Nephron progenitor cell (in vitro differentiated cells): ENCODE data around the gene SPRED2.

Experiments used
- DNase-seq: peaks from one replicate; pipeline ENCODE4 v3.0.0; 2021
- H3K27ac Mint-ChIP-seq: 2 replicates; pipeline ENCODE4 v1.8.0; 2021; ENCODE audit warnings: mild to moderate bottlenecking, moderate library complexity, mixed read lengths
- H3K27me3 Mint-ChIP-seq: 2 replicates; pipeline ENCODE4 v1.8.0; 2021; ENCODE audit warnings: mild to moderate bottlenecking, low read depth, mixed read lengths; ENCODE audit not compliant: poor library complexity
- H3K36me3 Mint-ChIP-seq: 2 replicates; pipeline ENCODE4 v1.8.0; 2021; ENCODE audit warnings: low read depth, mixed read lengths
- H3K4me1 Mint-ChIP-seq: 2 replicates; pipeline ENCODE4 v1.8.0; 2021; ENCODE audit warnings: mixed read lengths
- H3K4me3 Mint-ChIP-seq: 2 replicates; pipeline ENCODE4 v1.8.0; 2021; ENCODE audit warnings: mild to moderate bottlenecking, moderate library complexity, mixed read lengths
- H3K9me3 Mint-ChIP-seq: 2 replicates; pipeline ENCODE4 v1.8.0; 2021; ENCODE audit warnings: mild to moderate bottlenecking, moderate library complexity, mixed read lengths
- TF ChIP-seq, protein P1 (sequence below): fragments of 200-600 bp; sonication (generic); IDR thresholded peaks from 2 replicates; pipeline ENCODE4 v1.5.0; 2021; ENCODE audit warnings: antibody characterized with exemption

Gene SPRED2

DNA sequence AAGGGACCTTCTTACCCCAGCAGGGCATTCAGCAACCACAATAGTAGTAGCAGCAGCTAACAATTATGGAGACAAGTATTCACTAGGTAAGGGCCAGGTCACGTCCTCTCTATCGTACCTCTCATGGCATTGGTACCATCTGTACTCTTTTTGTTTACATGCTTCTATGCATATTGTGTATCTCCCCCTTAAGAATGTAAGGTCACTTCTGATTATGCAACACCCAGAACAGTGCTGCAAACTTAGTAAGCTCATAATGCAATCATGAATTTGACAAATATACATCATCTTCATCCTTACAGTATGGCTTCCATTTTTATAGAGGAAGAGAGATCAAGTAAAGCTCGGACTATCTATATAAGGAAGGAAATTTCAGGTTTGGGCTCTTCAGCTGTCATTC, 46.1 kb downstream of the SPRED2 start:
- Mint-ChIP-seq H3K27me3 (no peaks in the 10 kb centered on the region), H3K9me3 (no peaks in the 10 kb centered on the region), H3K4me1 (peaks cover 89% of the 10 kb centered on the region), H3K27ac (no peak overlapping the region), H3K4me3 (no peak overlapping the region), H3K36me3 (peaks cover 11% of the 10 kb centered on the region)
- DNase-seq, result no peak
- TF ChIP-seq, protein P1, sequence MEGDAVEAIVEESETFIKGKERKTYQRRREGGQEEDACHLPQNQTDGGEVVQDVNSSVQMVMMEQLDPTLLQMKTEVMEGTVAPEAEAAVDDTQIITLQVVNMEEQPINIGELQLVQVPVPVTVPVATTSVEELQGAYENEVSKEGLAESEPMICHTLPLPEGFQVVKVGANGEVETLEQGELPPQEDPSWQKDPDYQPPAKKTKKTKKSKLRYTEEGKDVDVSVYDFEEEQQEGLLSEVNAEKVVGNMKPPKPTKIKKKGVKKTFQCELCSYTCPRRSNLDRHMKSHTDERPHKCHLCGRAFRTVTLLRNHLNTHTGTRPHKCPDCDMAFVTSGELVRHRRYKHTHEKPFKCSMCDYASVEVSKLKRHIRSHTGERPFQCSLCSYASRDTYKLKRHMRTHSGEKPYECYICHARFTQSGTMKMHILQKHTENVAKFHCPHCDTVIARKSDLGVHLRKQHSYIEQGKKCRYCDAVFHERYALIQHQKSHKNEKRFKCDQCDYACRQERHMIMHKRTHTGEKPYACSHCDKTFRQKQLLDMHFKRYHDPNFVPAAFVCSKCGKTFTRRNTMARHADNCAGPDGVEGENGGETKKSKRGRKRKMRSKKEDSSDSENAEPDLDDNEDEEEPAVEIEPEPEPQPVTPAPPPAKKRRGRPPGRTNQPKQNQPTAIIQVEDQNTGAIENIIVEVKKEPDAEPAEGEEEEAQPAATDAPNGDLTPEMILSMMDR, result no peak

GRCh38 chr2:65383541-65384488, 48.6 kb downstream of the SPRED2 start:
- H3K4me1 Mint-ChIP-seq, result peaks cover 70% of the 10 kb centered on the region

GRCh38 chr2:65382776-65383357, 49.5 kb downstream of the SPRED2 start:
- peaks cover 18% of the 10 kb centered on the region for H3K36me3 Mint-ChIP-seq
- no peak overlapping the region for H3K4me3 Mint-ChIP-seq
- H3K27ac Mint-ChIP-seq, result no peak overlapping the region
- peaks cover 70% of the 10 kb centered on the region for H3K4me1 Mint-ChIP-seq
- no peaks in the 10 kb centered on the region for H3K9me3 Mint-ChIP-seq
- H3K27me3 Mint-ChIP-seq, result no peaks in the 10 kb centered on the region
- TF ChIP-seq, protein P1, result no peak
- peak; percentile 20 for DNase-seq

More at GRCh38 chr2:65383541-65384488, 48.6 kb downstream of the SPRED2 start:
- no peaks in the 10 kb centered on the region for H3K27me3 Mint-ChIP-seq
- no peak for DNase-seq
- peaks cover 18% of the 10 kb centered on the region for H3K36me3 Mint-ChIP-seq
- no peak overlapping the region for H3K27ac Mint-ChIP-seq
- TF ChIP-seq, protein P1, result no peak
- no peaks in the 10 kb centered on the region for H3K9me3 Mint-ChIP-seq
- H3K4me3 Mint-ChIP-seq, result no peak overlapping the region

DNA sequence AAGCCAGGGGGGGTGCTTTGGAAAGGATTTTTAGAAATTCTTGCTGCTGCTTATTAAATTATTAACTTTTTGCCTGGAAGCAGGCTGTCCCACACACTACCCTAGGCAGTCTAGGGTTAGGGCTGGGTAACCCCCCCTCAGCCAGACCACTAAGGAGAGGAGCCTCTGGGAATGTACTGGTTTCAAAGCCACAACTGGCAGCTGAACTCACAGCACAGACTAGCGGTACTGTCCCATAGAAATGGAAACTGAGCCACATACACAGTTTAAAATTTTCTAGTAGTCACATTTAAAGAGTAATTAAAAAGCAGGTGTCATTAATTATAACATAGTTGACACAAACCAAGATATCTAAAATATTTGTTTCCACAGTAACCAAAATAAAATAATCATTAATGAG, 50.1 kb downstream of the SPRED2 start:
- peaks cover 18% of the 10 kb centered on the region for H3K36me3 Mint-ChIP-seq
- no peaks in the 10 kb centered on the region for H3K9me3 Mint-ChIP-seq
- TF ChIP-seq, protein P1, result no peak
- H3K4me3 Mint-ChIP-seq, result no peak overlapping the region
- DNase-seq, result no peak
- H3K27ac Mint-ChIP-seq, result no peak overlapping the region
- peaks cover 73% of the 10 kb centered on the region for H3K4me1 Mint-ChIP-seq
- no peaks in the 10 kb centered on the region for H3K27me3 Mint-ChIP-seq

DNA sequence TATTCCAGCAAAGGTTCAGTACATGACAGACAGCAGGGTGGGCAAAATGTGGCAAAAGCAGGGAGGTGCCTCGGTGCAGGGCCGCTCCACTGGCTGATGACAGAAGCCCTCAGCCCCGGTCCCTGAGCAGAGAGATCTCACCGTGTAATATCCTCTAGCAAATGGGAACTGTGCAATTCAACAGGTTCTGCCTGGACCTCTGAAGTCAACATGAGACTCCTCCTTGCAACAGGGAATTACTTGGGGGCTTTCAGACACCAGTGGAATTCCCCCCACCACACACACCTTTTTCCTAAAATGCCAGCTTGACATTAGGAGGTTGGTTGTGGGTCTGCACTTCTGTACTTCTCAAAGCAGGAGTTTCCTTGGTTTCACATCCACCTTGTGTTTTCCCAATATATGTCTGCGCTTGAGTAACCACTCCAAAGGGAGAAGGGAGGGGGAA, 50.8 kb downstream of the SPRED2 start:
- peaks cover 19% of the 10 kb centered on the region for H3K36me3 Mint-ChIP-seq
- H3K4me1 Mint-ChIP-seq, result peaks cover 69% of the 10 kb centered on the region
- no peaks in the 10 kb centered on the region for H3K27me3 Mint-ChIP-seq
- H3K4me3 Mint-ChIP-seq, result no peak overlapping the region
- no peaks in the 10 kb centered on the region for H3K9me3 Mint-ChIP-seq
- TF ChIP-seq, protein P1, result no peak
- H3K27ac Mint-ChIP-seq, result peak overlapping the region; percentile 33
- no peak for DNase-seq
